ENCODE results near the gene HYKK.
"Not testable (repeated sequence)": the region's sequence is repeated elsewhere in the genome, so short reads cannot be mapped to it uniquely, and the experiment has no call there.

Gene HYKK

GRCh38 chr15:78538358-78538757 is 31.0 kb downstream of the HYKK start:
- ATAC-seq = no peak
- TF ChIP-seq ZFP30 (CRISPR knock-in tag; IDR thresholded peaks at IDR 0.05) = no peak
- TF ChIP-seq CSRNP3 (CRISPR knock-in tag; IDR thresholded peaks at IDR 0.05) = no peak
- TF ChIP-seq PPARA (CRISPR knock-in tag; IDR thresholded peaks at IDR 0.05; ENCODE audit: borderline replicate concordance) = no peak
- TF ChIP-seq, protein P1, sequence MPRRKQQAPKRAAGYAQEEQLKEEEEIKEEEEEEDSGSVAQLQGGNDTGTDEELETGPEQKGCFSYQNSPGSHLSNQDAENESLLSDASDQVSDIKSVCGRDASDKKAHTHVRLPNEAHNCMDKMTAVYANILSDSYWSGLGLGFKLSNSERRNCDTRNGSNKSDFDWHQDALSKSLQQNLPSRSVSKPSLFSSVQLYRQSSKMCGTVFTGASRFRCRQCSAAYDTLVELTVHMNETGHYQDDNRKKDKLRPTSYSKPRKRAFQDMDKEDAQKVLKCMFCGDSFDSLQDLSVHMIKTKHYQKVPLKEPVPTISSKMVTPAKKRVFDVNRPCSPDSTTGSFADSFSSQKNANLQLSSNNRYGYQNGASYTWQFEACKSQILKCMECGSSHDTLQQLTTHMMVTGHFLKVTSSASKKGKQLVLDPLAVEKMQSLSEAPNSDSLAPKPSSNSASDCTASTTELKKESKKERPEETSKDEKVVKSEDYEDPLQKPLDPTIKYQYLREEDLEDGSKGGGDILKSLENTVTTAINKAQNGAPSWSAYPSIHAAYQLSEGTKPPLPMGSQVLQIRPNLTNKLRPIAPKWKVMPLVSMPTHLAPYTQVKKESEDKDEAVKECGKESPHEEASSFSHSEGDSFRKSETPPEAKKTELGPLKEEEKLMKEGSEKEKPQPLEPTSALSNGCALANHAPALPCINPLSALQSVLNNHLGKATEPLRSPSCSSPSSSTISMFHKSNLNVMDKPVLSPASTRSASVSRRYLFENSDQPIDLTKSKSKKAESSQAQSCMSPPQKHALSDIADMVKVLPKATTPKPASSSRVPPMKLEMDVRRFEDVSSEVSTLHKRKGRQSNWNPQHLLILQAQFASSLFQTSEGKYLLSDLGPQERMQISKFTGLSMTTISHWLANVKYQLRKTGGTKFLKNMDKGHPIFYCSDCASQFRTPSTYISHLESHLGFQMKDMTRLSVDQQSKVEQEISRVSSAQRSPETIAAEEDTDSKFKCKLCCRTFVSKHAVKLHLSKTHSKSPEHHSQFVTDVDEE (CRISPR knock-in tag; IDR thresholded peaks at IDR 0.05) = no peak
- TF ChIP-seq ISL1 (CRISPR knock-in tag; IDR thresholded peaks at IDR 0.05) = no peak
- no peak for TF ChIP-seq BACH2 (CRISPR knock-in tag; IDR thresholded peaks at IDR 0.05; ENCODE audit: borderline replicate concordance)
- TF ChIP-seq ZNF70 (CRISPR knock-in tag; IDR thresholded peaks at IDR 0.05) = no peak
- TF ChIP-seq ZFP3 (CRISPR knock-in tag; IDR thresholded peaks at IDR 0.05) = no peak
- no peak for TF ChIP-seq ZNF8 (CRISPR knock-in tag; IDR thresholded peaks at IDR 0.05)
- no peak for TF ChIP-seq ARNTL (CRISPR knock-in tag; IDR thresholded peaks at IDR 0.05; ENCODE audit: borderline replicate concordance, low read depth)
- TF ChIP-seq CREB5 (CRISPR knock-in tag; IDR thresholded peaks at IDR 0.05; ENCODE audit: low read depth) = no peak
- no peak for TF ChIP-seq RARB (CRISPR knock-in tag; IDR thresholded peaks at IDR 0.05)
- no peak for TF ChIP-seq ZC3H10 (CRISPR knock-in tag; IDR thresholded peaks at IDR 0.05)
- no peak for TF ChIP-seq TCF4 (CRISPR knock-in tag; IDR thresholded peaks at IDR 0.05; ENCODE audit: borderline replicate concordance)
- no peak for TF ChIP-seq OSR1 (CRISPR knock-in tag; IDR thresholded peaks at IDR 0.05)
- TF ChIP-seq TOX (CRISPR knock-in tag; IDR thresholded peaks at IDR 0.05; ENCODE audit: borderline replicate concordance) = no peak
- no peak for TF ChIP-seq ESRRG (CRISPR knock-in tag; IDR thresholded peaks at IDR 0.05)
- TF ChIP-seq, protein P2, sequence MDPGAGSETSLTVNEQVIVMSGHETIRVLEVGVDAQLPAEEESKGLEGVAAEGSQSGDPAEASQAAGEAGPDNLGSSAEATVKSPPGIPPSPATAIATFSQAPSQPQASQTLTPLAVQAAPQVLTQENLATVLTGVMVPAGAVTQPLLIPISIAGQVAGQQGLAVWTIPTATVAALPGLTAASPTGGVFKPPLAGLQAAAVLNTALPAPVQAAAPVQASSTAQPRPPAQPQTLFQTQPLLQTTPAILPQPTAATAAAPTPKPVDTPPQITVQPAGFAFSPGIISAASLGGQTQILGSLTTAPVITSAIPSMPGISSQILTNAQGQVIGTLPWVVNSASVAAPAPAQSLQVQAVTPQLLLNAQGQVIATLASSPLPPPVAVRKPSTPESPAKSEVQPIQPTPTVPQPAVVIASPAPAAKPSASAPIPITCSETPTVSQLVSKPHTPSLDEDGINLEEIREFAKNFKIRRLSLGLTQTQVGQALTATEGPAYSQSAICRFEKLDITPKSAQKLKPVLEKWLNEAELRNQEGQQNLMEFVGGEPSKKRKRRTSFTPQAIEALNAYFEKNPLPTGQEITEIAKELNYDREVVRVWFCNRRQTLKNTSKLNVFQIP (CRISPR knock-in tag; IDR thresholded peaks at IDR 0.05; ENCODE audit: borderline replicate concordance, low read depth) = no peak

DNA sequence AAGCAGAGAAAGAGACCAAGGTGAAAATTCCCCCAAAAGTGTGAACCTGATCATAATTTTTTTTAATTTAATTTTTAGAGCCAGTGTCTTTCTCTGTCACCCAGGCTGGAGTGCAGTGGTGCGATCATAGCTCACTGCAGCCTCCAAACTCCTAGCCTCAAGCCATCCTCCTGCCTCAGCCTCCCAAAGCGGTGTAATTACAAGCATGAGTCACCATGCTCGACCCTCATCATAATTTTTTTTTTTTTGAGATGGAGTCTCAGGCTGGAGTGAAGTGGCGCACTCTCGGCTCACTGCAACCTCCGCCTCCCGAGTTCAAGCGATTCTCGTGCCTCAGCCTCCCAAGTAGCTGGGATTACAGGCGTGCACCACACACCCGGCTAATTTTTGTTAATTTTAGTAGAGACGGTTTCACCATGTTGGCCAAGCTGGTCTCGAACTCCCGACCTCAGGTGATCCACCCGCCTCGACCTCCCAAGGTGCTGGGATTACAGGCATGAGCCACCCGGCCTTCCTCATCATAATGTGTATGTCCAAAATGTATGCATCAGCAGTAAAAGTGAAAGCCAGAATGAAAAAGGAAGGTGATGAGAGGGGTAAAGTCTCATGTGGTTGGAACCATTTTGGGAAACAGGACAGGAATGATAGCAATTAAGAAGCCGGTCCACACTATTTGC is 32.2 kb downstream of the HYKK start:
- not testable (repeated sequence) for ATAC-seq

DNA sequence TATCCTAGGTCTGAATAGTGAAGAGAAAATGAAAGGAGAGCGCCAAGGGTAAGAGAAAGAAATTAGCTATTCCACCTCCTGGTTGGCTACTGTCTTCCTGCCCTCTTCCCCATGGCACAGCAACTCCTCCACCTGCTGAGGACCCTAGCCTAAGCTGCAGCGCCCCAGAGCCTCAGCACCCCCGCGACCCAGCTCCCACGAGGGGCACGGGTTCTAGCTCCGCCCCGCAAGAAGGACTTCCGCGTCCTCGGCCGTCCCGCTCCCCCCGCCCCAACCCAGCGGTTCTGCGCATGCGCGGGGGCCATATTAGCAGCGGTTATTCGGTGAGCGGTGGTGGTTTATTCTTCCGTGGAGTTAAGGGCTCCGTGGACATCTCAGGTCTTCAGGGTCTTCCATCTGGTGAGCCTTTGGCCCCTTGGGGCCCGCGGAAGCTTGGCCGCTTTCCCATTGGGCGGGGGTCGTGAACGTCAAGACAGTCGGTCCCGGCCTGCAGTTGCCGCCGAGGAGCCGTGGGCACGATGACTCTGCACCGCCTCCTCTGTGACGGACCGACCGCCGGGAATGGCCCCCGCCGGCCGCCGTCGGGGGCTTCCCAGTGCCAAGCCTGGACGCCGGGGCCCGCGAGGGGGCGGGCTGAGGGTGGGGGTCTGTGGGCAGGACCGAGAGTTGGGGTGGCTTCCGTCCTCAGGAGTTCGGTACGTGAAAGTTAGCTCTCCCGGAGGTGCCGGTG is 32.9 kb downstream of the HYKK start, which contains the start of gene PSMA4:
Gene PSMA4, plus strand, starts transcription at position 304 of the 730 bp plus-strand sequence. CDS start 1,484 bp downstream, outside the sequence.
- TF ChIP-seq, protein P1 (CRISPR knock-in tag; IDR thresholded peaks at IDR 0.05) = 0 out of 2 replicates have a peak, but pooled peaks have one; percentile 34
- TF ChIP-seq OSR1 (CRISPR knock-in tag; IDR thresholded peaks at IDR 0.05) = no peak
- TF ChIP-seq PPARA (CRISPR knock-in tag; IDR thresholded peaks at IDR 0.05; ENCODE audit: borderline replicate concordance) = no peak
- no peak for TF ChIP-seq ISL1 (CRISPR knock-in tag; IDR thresholded peaks at IDR 0.05)
- TF ChIP-seq ZFP3 (CRISPR knock-in tag; IDR thresholded peaks at IDR 0.05) = no peak
- peak; percentile 93 for ATAC-seq

Measured in SK-N-SH treated with all-trans-retinoic acid at 6 μM for 48 hours (cell line).